GM18505 (cell line): Measurements from ENCODE around the gene CANX.

Source experiments
- ATAC-seq: cut with Tn5 transposase; IDR thresholded peaks from one replicate; pipeline ENCODE4 v1.9.1; 2021; ENCODE audit not compliant: unreplicated experiment
- POLR2A ChIP-seq: IDR thresholded peaks from 4 replicates; pipeline ENCODE4 v1.6.1; 2011; ENCODE audit warnings: borderline replicate concordance; ENCODE audit not compliant: insufficient read depth, insufficient read length; ENCODE audit errors: extremely low read depth

The CANX gene

GRCh38 chr5:179769271-179769670 is 70.5 kb downstream of the CANX start:
- no peak for TF ChIP-seq POLR2A
- no peak for ATAC-seq

- TF ChIP-seq POLR2A = no peak
- no peak for ATAC-seq
Measured at GRCh38 chr5:179769796-179770195, 71.0 kb downstream of the CANX start.

- ATAC-seq = no peak
- TF ChIP-seq POLR2A = no peak
Measured at GRCh38 chr5:179771311-179771895, 72.6 kb downstream of the CANX start.

- TF ChIP-seq POLR2A = no peak
- ATAC-seq = no peak
Measured at GRCh38 chr5:179772351-179772750, 73.6 kb downstream of the CANX start.

GRCh38 chr5:179773686-179774040 is 74.9 kb downstream of the CANX start:
- no peak for ATAC-seq
- no peak for TF ChIP-seq POLR2A

- no peak for TF ChIP-seq POLR2A
Measured at GRCh38 chr5:179774442-179774841, 75.7 kb downstream of the CANX start.

GRCh38 chr5:179776411-179776938 is 77.7 kb downstream of the CANX start:
- ATAC-seq = no peak
- no peak for TF ChIP-seq POLR2A

More at GRCh38 chr5:179774442-179774841, 75.7 kb downstream of the CANX start:
- no peak for ATAC-seq

- TF ChIP-seq POLR2A = no peak
- no peak for ATAC-seq
Measured at GRCh38 chr5:179777456-179777855, 78.7 kb downstream of the CANX start.

- no peak for TF ChIP-seq POLR2A
- ATAC-seq = no peak
Measured at GRCh38 chr5:179777909-179778308, 79.1 kb downstream of the CANX start.

- no peak for ATAC-seq
- TF ChIP-seq POLR2A = no peak
Measured at GRCh38 chr5:179778591-179778990, 79.8 kb downstream of the CANX start.

- no peak for TF ChIP-seq POLR2A
- ATAC-seq = no peak
Measured at GRCh38 chr5:179779826-179780225, 81.1 kb downstream of the CANX start.

GRCh38 chr5:179780362-179780761 is 81.6 kb downstream of the CANX start:
- no peak for ATAC-seq
- TF ChIP-seq POLR2A = no peak
